Measurements from ENCODE around the gene GRM4.

GRCh38 chr6:34020278-34020677, 125.6 kb downstream of the GRM4 start:
- no peak for TF ChIP-seq CTCF (IDR thresholded peaks at IDR 0.05)
- no peak for TF ChIP-seq EZH2phosphoT487 (IDR thresholded peaks at IDR 0.05)
- TF ChIP-seq EZH2 (IDR thresholded peaks at IDR 0.05), result no peak
